HG02981 (cell line): ENCODE data around the gene DUS1L.
A peak's percentile ranks its signal among the peaks of the same experiment; 100 is the strongest.
"Not testable (repeated sequence)": the region's sequence is repeated elsewhere in the genome, so short reads cannot be mapped to it uniquely, and the experiment has no call there.

Experiments used
- ATAC-seq: cut with Tn5 transposase; IDR thresholded peaks from one replicate; pipeline ENCODE4 v1.9.1; 2021; ENCODE audit warnings: mild to moderate bottlenecking, moderate library complexity; ENCODE audit not compliant: unreplicated experiment

The DUS1L gene

DNA sequence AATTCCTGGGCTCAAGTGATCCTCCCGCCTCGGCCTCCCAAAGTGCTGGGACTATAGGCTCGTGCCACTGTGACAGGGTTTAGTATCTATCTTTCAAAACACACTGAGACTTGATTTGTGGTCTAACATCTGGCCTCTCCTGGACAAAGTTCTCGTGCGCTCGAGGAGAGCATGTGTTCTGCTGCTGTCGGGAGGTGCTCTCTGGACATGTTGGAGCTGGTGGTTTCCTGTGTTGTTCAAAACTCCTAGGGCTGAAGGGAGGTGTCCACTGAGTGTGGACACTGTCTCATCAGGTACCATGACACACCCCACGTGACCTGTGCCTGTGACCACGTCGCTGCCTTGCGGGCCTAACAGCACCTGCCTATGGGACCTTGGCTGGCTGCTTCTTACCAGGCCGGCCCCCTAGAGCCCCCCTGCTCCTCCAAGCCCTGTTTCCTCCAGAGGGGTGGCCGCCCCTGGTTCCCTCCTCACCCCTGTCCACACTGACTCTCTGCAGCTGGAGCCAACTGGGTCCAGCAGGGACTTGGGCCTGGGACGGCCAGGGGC lies 19.6 kb downstream of the DUS1L start:
- no peak for ATAC-seq

DNA sequence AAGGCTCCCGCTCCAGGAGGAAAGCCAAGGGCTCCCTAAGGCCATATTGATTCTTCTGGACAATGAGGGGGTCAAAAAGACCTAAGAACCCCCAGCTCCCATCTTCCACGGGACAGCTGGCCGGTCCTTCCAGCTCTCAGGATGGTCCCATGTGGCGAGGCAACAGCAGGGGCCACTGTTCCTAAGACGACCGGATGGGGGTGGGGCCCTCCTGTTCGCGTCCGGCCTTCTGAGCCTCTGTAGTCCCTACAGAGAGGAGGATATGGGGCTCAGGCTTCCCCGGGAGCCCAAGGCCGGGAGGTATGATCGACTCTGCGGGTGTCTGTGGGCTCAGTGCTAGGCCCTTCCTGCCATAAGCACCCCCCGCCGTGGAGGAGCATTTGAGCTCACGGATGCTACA lies 22.1 kb downstream of the DUS1L start:
- ATAC-seq, result no peak

DNA sequence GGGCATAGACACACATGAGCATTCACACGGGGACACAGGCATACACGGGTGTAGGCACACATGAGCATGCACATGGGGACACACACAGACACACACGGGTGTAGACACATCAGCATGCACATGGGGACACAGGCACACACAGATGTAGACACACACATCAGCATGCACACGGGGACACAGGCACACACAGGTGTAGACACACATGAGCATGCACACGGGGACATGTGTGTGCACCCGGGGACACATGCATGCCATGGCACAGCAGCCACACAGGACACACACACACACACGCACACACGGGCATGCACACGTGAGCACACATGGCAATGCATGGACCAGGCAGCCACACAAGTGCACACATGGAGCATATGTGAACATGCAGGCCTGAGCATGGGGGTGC lies 23.0 kb downstream of the DUS1L start:
- ATAC-seq, result no peak

DNA sequence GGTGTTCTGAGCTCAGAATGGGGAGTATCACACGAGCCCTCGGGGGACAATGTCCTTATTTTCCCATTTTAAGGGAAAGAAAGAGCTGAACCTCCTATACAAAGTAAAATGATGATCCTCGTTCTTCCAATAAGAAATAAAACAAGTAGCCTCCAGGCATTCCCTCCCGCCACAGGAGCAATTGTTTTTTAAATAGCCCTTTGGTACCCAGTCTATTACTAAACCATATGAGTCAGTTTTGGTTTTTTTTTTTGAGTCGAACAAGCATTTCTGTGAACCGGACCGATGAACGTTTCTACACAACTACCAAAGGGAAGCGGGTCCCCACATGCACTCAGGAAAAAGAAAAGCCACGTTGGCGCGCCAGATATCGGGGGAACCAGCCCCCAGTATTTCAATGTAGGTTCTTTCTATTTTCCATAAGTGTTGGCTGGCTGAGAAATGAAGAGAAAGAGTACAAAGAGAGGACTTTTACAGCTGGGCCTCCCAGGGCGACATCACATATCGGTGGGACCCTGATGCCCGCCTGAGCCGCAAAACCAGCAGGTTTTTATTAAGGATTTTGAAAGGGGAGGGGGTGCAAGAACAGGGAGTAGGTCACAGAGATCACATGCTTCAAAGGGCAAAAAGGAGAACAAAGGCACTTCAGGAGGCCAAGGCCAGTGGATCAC lies 24.3 kb downstream of the DUS1L start:
- ATAC-seq, result no peak

DNA sequence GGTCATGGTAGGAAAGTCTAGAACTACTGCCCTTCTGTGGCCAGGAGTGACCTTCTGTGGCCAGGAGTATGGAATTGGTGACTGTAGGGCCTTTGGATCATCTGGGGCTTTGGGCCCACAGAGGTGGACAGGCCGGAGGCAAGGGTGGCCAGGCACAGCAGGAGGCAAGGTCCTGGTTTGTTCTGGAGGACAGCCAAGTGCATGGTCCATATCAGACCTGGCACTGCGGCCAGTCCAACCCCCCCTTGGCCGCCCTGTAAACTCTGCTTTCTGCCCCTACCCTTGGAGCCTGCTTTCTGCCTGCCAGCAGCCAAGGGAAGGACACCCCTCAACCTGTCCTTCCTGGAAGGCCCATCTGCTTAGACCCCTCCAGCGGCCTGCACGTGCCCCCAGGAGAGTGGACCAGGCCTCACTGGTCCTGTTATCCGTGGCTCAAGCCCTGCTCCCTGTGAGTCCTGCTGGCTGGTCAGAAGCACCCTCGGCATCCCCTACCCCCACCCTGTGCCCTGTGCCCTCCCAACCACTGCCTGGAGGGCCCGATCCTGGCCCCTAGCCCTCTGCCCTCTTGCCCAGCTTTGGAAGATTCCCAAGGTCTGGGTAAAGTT lies 25.8 kb downstream of the DUS1L start:
- no peak for ATAC-seq

DNA sequence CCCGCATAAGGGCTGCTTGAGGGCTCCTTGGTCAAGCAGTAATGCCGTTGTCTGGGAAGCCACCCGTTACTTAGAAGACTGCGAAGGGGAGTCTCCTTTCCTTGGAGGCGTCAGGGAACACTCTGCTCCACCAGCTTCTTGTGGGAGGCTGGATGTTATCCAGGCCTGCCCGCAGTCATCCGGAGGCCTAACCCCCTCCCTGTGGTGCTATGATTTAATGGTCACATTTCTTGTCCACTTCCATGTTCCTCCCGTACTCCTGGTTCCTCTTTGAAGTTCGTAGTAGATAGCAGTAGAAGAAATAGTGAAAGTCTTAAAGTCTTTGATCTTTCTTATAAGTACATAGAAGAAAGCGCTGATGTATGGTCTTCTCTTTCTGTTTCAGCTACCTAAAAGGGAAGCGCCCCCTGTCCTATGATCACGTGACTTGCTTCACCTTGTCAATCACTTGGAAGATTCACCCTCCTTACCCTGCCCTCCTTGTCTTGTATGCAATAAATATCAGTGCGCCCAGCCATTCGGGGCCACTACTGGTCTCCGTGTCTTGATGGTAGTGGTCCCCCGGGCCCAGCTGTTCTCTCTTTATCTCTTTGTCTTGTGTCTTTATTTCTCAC lies 26.7 kb downstream of the DUS1L start:
- not testable (repeated sequence) for ATAC-seq

DNA sequence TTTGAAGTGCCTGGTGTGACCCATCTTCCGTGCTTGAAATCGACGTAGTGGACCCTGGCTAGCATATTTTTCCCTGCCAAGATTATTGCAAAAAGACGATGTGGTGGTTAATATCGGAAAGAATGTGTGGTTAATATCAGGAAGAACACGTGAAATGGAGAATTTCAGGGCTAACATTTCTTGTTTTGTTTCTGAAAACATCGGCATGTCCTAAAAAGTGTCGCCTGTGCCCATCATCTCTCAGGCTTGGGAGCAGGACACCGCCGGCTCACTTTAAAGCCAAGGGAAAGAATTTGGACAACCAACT lies 27.8 kb downstream of the DUS1L start:
- ATAC-seq, result no peak

DNA sequence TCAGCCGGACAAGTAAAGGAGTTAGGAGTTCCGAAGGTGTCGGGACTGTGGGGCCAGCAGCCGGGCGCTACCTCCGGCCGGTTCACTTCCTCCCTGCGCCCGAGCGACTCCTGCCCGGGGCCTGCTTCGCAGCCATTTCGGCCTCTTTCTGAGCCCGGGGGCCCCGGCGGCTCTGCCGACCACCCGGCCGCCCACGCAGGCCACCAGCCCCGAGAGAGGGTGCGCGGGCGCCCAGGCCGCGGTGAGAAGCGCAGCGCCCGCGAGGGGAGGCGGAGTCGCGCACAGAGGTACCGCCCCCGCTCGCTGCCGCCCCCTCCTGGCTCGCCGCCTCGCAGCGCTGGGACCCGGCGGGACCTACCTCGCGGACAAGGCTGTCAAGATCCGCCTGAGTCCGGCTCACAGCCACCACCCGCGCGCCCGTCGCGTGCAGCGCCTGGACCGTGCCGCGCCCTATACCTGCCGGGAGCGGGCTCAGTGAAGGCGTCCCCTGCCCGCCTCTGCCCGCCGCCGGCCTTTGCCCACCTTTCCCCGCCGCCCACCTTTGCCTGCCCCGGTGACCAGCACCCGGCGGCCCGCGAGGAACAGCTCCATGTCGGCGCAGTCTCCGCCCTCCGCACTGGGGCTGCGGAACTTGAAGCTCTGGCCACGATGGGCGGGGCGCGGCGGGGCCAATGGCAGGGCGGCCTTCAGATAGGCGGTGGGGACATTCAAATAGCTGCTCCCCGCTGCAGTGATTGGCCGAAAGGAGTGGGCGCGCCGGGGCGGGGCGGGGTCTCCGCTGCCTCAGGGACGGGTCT lies 28.3 kb downstream of the DUS1L start, which contains the start of gene DCXR:
TSS of gene DCXR (minus strand) at position 606 of the 797 bp plus-strand sequence. CDS start at position 591, 15 bp downstream.
- peak; percentile 85 for ATAC-seq

DNA sequence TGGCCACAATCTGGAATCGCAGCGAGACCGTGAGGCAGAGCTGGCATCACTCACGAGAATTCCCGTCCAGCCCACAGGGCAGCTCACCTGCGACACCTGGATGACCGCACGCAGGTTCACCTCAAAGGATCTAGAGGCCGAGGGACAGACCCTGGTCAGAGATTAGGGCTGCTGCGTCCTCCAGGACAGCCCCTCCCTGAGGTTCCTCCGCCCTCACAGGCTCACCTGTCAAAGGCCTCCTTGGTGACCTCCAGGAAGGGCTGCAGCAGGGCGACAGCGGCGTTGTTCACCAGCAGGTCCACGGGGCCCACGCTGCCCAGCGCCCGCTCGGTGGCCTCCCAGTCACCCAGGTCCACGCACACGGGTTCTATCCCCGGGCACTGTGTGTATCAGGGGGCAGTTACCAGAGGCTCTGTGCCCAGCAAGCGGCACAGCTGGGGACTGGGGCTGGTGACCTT lies 28.9 kb downstream of the DUS1L start:
- no peak for ATAC-seq

DNA sequence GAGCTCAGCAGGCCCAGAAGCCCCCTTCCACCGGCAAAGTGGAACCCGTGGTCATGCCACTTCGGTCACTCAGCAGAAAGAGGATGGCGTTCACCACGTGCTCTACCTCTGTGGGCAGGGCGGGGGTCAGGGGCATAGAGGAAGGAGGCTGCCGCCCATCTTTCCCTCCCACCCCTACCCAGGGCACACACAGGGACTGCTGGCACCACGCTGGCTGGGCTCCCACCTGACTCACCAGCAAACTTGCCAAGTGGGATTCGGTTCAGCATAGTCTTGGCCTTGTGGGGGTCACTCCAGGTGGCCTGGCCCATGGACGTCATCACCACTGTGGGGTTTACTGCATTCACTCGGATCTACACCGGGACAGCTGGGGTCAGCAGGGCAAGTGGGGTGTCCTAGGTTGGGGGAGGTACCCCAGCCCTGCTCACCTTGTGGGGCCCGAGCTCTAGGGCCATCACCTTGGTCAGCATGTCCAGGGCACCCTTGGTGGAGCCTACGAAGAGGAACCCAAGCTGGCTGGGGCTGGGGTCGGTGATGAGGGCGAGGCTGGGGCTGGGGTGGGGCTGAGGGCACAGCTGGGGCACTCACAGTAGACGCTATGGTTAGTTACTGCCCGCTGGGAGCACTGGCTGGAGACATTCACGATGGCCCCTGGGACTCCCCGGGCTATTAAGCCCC lies 29.5 kb downstream of the DUS1L start:
- ATAC-seq, result no peak

DNA sequence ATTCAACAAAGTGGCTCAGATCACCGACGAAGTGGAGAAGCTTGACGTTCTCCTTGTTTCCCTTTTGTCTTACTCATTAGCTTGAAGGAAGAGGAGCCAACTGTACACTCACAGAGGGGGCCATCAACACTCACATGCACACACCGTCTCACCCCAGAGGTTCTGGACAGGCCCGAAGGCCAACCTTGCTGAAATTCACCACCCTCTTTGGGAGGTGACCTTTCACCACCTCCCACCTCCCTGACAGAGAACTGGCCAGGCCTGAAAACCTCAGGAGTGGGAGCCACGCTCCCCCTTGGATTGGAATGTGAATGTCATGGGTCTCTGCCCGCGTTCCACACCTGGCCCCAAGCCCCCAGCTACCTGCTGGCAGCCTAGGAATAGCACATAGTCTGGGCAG lies 30.1 kb downstream of the DUS1L start:
- no peak for ATAC-seq

DNA sequence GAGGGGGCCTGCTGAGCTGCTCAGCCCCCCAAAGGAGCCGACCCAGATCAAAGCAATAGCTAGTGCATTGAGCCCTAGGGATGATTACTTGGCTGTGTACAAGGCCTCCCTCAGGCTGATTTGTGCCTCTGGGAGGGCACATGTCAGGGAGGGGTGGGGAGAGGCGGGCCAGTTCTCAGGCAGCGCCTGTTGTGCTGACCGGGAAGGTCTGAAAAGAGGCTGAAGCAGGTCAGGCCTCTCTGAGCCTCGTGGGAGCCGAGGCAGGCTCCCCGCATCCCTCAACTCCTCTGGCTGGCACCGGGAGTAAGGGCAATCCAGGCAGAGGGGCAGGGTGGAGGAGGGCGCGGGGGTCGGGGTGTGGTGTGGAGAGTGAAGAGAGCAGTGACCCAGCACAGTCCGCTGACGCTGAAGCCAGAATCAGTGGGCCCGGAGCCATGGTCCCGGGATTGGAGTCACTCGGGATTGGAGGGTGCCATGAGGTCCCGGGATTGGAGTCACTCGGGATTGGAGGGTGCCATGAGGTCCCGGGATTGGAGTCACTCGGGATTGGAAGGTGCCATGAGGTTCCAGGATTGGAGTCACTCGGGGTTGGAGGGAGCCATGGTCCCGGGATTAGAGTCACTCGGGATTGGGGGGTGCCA lies 31.1 kb downstream of the DUS1L start:
- ATAC-seq, result no peak

DNA sequence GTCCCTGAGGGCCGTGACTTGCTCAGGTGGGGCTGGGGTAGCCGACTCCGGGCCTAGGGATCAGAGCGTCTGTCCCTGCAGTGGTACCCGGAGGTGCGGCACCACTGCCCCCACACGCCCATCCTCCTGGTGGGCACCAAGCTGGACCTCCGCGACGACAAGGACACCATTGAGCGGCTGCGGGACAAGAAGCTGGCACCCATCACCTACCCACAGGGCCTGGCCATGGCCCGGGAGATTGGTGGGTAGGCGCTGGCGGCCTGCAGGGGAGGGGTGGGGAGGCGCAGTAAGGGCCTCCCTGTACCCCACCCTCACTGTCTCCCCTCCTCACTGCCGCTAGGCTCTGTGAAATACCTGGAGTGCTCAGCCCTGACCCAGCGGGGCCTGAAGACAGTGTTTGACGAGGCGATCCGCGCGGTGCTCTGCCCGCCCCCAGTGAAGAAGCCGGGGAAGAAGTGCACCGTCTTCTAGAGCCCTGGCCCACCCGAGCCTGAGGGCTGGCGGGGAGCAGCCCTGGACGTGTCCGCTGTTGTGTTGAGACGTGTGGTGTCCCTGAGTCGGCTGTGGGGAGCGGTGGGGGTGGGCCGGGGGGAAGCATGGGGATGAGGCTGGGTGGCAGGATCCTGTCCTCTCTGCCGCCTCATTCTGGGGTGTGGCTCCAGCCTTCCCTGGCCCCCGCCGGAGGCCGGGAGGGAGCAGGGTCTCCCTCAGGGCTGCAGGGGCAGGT lies 32.1 kb downstream of the DUS1L start:
- ATAC-seq, result no peak

DNA sequence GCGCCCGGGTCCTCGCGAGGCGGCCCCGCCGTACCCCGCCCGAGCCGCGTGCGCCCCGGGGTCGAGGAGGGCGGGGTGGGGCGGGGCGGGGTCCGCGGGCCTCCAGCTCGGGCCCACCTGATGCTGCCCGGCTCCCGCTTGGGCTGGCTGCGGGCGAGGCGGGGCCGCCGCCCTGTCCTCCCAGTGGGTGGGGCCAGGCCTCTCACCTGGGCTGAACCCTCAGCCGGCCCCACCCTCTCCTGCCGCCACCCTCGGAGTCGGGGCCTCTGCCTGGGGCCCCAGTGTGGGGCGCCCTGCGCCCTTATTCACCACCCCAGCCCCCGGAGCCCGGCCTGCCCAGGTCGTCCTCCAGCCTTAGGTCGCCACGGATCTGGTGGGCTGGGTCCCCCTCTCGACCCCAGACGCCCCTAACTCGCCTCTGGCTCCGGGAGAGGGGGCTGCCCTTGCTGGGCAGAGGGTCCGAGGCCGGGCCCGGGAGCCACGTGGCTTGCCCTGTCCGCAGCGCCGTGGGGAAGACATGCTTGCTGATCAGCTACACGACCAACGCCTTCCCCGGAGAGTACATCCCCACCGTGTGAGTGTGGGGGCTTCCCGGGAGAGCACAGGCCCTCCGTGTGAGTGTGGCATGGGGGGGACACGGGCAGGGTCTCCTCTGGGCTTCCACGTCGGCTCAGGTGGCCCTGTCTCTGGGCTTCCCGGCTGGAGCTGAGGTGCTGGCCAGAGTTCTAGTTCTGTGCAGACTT lies 33.5 kb downstream of the DUS1L start:
- ATAC-seq, result no peak

DNA sequence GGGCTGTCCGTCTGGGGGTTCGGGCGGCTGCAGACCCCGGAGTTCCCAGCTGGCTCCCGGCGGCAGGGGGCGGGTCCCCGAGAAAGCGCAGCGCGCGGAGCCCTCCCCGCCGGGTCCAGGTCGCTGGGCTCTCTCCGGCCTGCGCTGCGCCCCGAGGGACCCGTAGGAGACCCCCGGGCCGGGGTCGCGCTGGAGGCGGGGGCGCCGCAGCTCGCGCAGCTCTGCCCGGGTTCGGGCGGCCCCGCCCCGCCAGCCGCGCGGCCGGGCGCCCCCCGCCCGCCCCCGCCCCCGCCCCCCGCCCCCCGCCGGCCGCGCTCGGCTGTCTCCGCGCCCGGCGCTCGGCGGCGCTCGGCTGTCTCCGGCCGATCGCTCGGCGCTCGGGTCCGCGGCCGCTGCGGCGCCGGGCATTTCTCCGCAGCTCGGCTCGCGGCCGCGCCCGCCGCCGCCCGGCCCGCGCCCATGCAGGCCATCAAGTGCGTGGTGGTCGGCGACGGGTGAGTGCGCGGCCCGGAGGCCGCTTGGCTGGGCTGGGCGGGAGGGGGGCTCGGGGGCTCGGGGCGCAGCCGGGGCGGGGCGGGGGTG lies 34.2 kb downstream of the DUS1L start, which contains the start of gene RAC3:
TSS of gene RAC3 (plus strand) at position 376 of the 582 bp plus-strand sequence. CDS start at position 460, 84 bp downstream.
- no peak for ATAC-seq

DNA sequence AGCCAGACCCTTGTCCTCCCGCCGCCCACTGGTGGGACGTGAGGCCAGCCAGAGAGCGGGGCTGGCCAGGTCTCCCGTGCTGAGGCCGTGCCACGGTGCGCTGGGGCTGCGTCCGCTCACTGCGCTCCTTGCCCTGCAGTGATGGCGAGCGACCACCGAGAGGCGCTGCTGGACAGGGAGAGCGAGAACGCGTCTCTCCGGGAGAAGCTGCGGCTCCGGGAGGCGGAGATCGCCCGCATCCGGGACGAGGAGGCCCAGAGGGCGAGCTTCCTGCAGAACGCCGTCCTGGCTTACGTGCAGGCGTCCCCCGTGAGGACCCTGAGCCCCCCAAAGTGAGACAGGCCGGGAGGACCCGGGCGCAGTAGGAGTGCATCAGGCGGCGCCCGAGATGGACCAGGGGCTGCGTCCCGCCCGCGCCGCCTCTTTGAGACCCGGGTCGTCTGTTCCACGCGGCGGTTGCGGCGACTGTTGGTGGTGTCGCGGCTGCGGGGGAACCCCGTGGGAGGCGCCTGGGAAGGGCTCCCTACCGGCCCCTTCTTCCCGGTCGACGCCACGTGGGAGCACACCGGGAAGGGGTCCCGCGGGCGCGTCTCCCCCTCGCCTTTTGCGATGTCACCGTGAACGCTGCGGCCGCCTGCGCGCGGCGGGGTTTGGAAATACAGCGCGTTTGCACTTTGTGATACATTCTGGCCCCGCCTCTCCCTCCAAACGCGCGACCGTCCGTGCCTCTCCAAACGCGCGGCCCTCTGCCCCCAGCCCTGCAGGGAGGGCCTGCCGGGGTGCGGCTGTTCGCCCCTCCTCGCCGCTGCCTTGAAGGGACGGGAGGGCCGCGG lies 34.9 kb downstream of the DUS1L start:
- ATAC-seq, result no peak

DNA sequence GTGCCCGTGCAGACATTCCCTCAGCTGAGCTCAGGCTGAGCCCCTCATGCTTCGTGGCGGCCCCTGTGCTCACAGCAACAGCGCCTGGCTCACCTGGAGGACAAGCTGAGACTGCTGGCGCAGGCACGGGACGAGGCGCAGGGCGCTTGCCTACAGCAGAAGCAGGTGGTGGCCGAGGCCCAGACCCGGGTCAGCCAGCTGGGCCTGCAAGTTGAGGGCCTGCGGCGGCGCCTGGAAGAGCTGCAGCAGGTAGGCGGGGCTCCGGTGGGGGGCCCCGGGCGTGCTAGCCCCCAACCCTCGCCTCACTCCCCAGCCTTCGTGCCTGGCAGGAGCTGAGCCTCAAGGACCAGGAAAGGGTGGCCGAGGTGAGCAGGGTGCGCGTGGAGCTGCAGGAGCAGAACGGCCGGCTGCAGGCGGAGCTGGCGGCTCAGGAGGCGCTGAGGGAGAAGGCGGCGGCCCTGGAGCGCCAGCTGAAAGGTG lies 35.6 kb downstream of the DUS1L start:
- ATAC-seq, result no peak
